CD4-positive, alpha-beta T cell treated with Interleukin-17A for 1 hour (primary cell): Measurements from ENCODE around the gene FNDC4.

Experiments used
- DNase-seq: peaks from one replicate; pipeline ENCODE4 v3.0.0-alpha.2; 2020

The FNDC4 gene

GRCh38 chr2:27492557-27492956, 2.4 kb downstream of the FNDC4 start:
- DNase-seq: no peak

- DNase-seq: peak; percentile 99
These were observed 5.3 kb downstream of the FNDC4 start, which contains the start of gene IFT172 for GRCh38 chr2:27489498-27490397. Gene IFT172, minus strand, starts transcription at chr2:27489743. Its CDS starts 90 bp downstream, at chr2:27489653.

GRCh38 chr2:27489118-27489497, 5.9 kb downstream of the FNDC4 start:
- no peak for DNase-seq

- no peak for DNase-seq
These were observed 9.5 kb downstream of the FNDC4 start for GRCh38 chr2:27485496-27485895.

- no peak for DNase-seq
These were observed 23.0 kb downstream of the FNDC4 start for GRCh38 chr2:27471961-27472360.

- no peak for DNase-seq
These were observed 30.6 kb downstream of the FNDC4 start for GRCh38 chr2:27464443-27464842.

GRCh38 chr2:27461118-27461517, 33.9 kb downstream of the FNDC4 start:
- DNase-seq: no peak

GRCh38 chr2:27453968-27454367, 41.0 kb downstream of the FNDC4 start:
- no peak for DNase-seq

- DNase-seq: no peak
These were observed 43.9 kb downstream of the FNDC4 start for GRCh38 chr2:27451095-27451494.

GRCh38 chr2:27448381-27448780, 46.6 kb downstream of the FNDC4 start:
- DNase-seq: no peak

- DNase-seq: no peak
These were observed 48.9 kb downstream of the FNDC4 start for GRCh38 chr2:27446057-27446456.

- DNase-seq: no peak
These were observed 49.4 kb downstream of the FNDC4 start for GRCh38 chr2:27445615-27446014.

GRCh38 chr2:27445155-27445554, 49.8 kb downstream of the FNDC4 start:
- DNase-seq: no peak

- DNase-seq: no peak
These were observed 52.1 kb downstream of the FNDC4 start for GRCh38 chr2:27442920-27443282.

- peak; percentile 73 for DNase-seq
These were observed 52.8 kb downstream of the FNDC4 start, which contains the start of gene KRTCAP3 for GRCh38 chr2:27441958-27442919. Gene KRTCAP3, plus strand, starts transcription at chr2:27442381. Its CDS starts 32 bp downstream, at chr2:27442413.
